Ovary (tissue), 9 donors: ENCODE data around the gene SLC9A9. TPM values are rescaled to one million over a fixed set of nuclear protein-coding genes. Genes with fewer than 3 reads are reported as not detected.

Experiments used
- DNase-seq, 5 donors: peaks; one replicate each; pipeline ENCODE4 v3.0.0-alpha.2; 2019 to 2020
- H3K27ac ChIP-seq, 2 donors: fragments of 200-600 bp; one replicate each; pipeline versions ENCODE4 v1.5.1 to v1.8.0; 2019 to 2022
- H3K27me3 ChIP-seq: fragments of 200-600 bp; one replicate; pipeline ENCODE4 v1.8.0; 2022
- H3K36me3 ChIP-seq: fragments of 200-600 bp; sonication (generic); one replicate; pipeline ENCODE4 v1.5.1; 2019
- H3K4me1 ChIP-seq: one replicate; pipeline ENCODE4 v1.8.1; 2013; ENCODE audit warnings: mild to moderate bottlenecking, moderate library complexity; ENCODE audit not compliant: insufficient read depth
- H3K4me3 ChIP-seq: fragments of 200-600 bp; sonication (generic); one replicate; pipeline ENCODE4 v1.5.1; 2017
- H3K9me3 ChIP-seq, 2 donors: fragments of 200-600 bp in 1 of 2; sonication (generic) in 1 of 2; one replicate each; pipeline versions ENCODE4 v1.5.1 to v1.8.1; 2013 to 2019; ENCODE audit warnings: mild to moderate bottlenecking in 1 of 2, moderate library complexity in 1 of 2
- CTCF ChIP-seq, 3 donors: fragments of 450-650 bp in 2 of 3; fragments of 200-600 bp in 1 of 3; IDR thresholded peaks; one replicate each; pipeline versions ENCODE4 v1.5.1 to v1.8.0; 2016 to 2022; ENCODE audit warnings: antibody characterized with exemption in 3 of 3, mild to moderate bottlenecking in 1 of 3
- EP300 ChIP-seq: sonication (generic); formaldehyde crosslinking; IDR thresholded peaks from one replicate; pipeline ENCODE4 v1.6.1; 2017; ENCODE audit warnings: antibody characterized with exemption
- POLR2A ChIP-seq: fragments of 450-650 bp; IDR thresholded peaks from one replicate; pipeline ENCODE4 v1.6.1; 2017; ENCODE audit warnings: antibody characterized with exemption, mild to moderate bottlenecking, moderate library complexity
- WGBS, 3 donors: extraction: QIAGEN DNeasy Blood & Tissue Kit in 1 of 3; methylation state at CpG; one replicate each; pipeline versions ENCODE4 v1.1.5 to v1.1.7; 2013 to 2017; 5-methylcytosine and 5-hydroxymethylcytosine counted together
- intact Hi-C, 4 donors: fragments of 100-400 bp; cut with DNase I; formaldehyde crosslinking; loops; one replicate each; pipeline versions ENCODE4 v1.11.0 to v1.15.1; 2022 to 2023
- polyA plus RNA-seq, 2 donors: library from polyadenylated mRNA; stranded (reverse); fragments of 200-250 nt in 1 of 2; fragments of 350-450 nt in 1 of 2; fragmentation: Illumina TruSeq in 1 of 2; extraction: RNeasy Lipid Tissue Mini Kit (QIAGEN cat#74804) in 1 of 2; gene quantifications; one replicate each; pipeline ENCODE4 v1.2.3, GENCODE V29; 2013 to 2014
- total RNA-seq, 7 donors: library from RNA; depleted of rRNA in 2 of 7; stranded (reverse); fragments of >200 nt in 2 of 7; fragmentation: NEBNext Ultra II Directional in 3 of 7; extraction: Animal tissue kit (Norgen Biotek cat#: 25700) in 3 of 7; gene quantifications; one replicate each; pipeline versions ENCODE4 v1.1.0 to v1.2.4, GENCODE V29; 2016 to 2023
- donor health status: DM: no; HTN: no; CAD: no; lungs with moderate emphysema.
- donor health status: DM: no; HTN: no; CAD: no.
- donor health status: Bipolar disorder and iron deficiency.
- donor health status: DM: yes; HTN: yes; CAD: no.
- donor health status: DM: no; HTN: no; CAD: no.
- donor health status: DM: yes; HTN: yes; CAD: no.

Gene SLC9A9
- total and polyA plus RNA-seq, 9 donors: 7.0 to 22.7 (median 13.5) TPM

GRCh38 chr3:143576568-143577270 is 271.5 kb downstream of the SLC9A9 start:
- 82 to 88% (median 84%) methylated on average over 5 of the region's 5 CpGs for WGBS, 3 donors
- Histone ChIP-seq H3K4me3 (no peak overlapping the region), H3K27ac (no peak overlapping the region), H3K36me3 (no peaks in the 10 kb centered on the region), H3K9me3 (no peaks in the 10 kb centered on the region), H3K27me3 (no peaks in the 10 kb centered on the region), H3K4me1 (no peaks in the 10 kb centered on the region)
- TF ChIP-seq CTCF (IDR thresholded peaks at IDR 0.05) (no peak), POLR2A (no peak), EP300 (no peak)
- intact Hi-C loops: no loop called here
- no peak for DNase-seq

- H3K4me3 ChIP-seq: no peak overlapping the region
- H3K27ac ChIP-seq: no peak overlapping the region
- TF ChIP-seq CTCF (IDR thresholded peaks at IDR 0.05) (no peak), POLR2A (no peak), EP300 (no peak)
- no peaks in the 10 kb centered on the region for H3K27me3 ChIP-seq
- H3K9me3 ChIP-seq: no peaks in the 10 kb centered on the region
- no peaks in the 10 kb centered on the region for H3K4me1 ChIP-seq
- intact Hi-C loops: no loop called here
- no peaks in the 10 kb centered on the region for H3K36me3 ChIP-seq
- no peak for DNase-seq
- 92 to 98% (median 97%) methylated on average over 1 of the region's 1 CpG for WGBS, 3 donors
Observed at GRCh38 chr3:143574933-143575332, 273.3 kb downstream of the SLC9A9 start.

- 72 to 88% (median 78%) methylated on average over 8 of the region's 8 CpGs for WGBS, 3 donors
- intact Hi-C loops: no loop called here
- DNase-seq: no peak
- Histone ChIP-seq H3K9me3 (no peaks in the 10 kb centered on the region), H3K27me3 (no peaks in the 10 kb centered on the region), H3K36me3 (no peaks in the 10 kb centered on the region), H3K4me3 (no peak overlapping the region), H3K4me1 (no peaks in the 10 kb centered on the region), H3K27ac (no peak overlapping the region)
- TF ChIP-seq EP300: no peak
Observed at GRCh38 chr3:143573610-143574303, 274.5 kb downstream of the SLC9A9 start.

- Histone ChIP-seq H3K27me3 (no peaks in the 10 kb centered on the region), H3K4me3 (no peak overlapping the region), H3K9me3 (no peaks in the 10 kb centered on the region), H3K27ac (no peak overlapping the region), H3K4me1 (no peaks in the 10 kb centered on the region), H3K36me3 (no peaks in the 10 kb centered on the region)
- no peak for DNase-seq
- TF ChIP-seq CTCF (IDR thresholded peaks at IDR 0.05): no peak
- 89 to 97% (median 94%) methylated on average over 1 of the region's 1 CpG for WGBS, 3 donors
- intact Hi-C loops: no loop called here
Observed at GRCh38 chr3:143571548-143571947, 276.7 kb downstream of the SLC9A9 start.

- intact Hi-C loops: no loop called here
- DNase-seq: no peak
- Histone ChIP-seq H3K9me3 (no peaks in the 10 kb centered on the region), H3K4me3 (no peak overlapping the region), H3K36me3 (no peaks in the 10 kb centered on the region), H3K4me1 (no peaks in the 10 kb centered on the region), H3K27ac (no peak overlapping the region), H3K27me3 (no peaks in the 10 kb centered on the region)
- 85 to 92% (median 88%) methylated on average over 2 of the region's 2 CpGs for WGBS, 3 donors
- TF ChIP-seq CTCF (IDR thresholded peaks at IDR 0.05) (no peak), EP300 (no peak), POLR2A (no peak)
Observed at GRCh38 chr3:143567823-143568222, 280.4 kb downstream of the SLC9A9 start.
